ENCODE data around the gene CPS1. TPM values are rescaled to one million over a fixed set of nuclear protein-coding genes. Genes with fewer than 3 reads are reported as not detected.

The CPS1 gene
- total RNA-seq, 2 experiments from 2014 or later, result 0.41 to 0.67 TPM

GRCh38 chr2:210539578-210540416 is 16.6 kb upstream of the CPS1 start:
- ChIA-PET CTCF (no interaction called here), POLR2A (no interaction called here)
- Mint-ChIP-seq H3K9me3 (no peaks in the 10 kb centered on the region), H3K4me1 (ENCODE audit: low read depth) (no peaks in the 10 kb centered on the region), H3K36me3 (ENCODE audit: low read depth) (no peaks in the 10 kb centered on the region), H3K4me3 (no peak overlapping the region), H3K27me3 (no peaks in the 10 kb centered on the region), H3K27ac (no peak overlapping the region)
- no peak overlapping the region for H3K27ac ChIP-seq (ENCODE audit: low read depth in 1 of 2, low read length in 2 of 2)
- DNase-seq, result no peak
- no peaks in the 10 kb centered on the region for H3K27me3 ChIP-seq (ENCODE audit: control insufficient read depth in 1 of 2, insufficient read depth in 2 of 2, low read length in 2 of 2)
- no peak overlapping the region for H3K4me3 ChIP-seq (ENCODE audit: low read length)
- intact Hi-C loops (cut with DNase I, micrococcal nuclease), result no loop called here
- H3K4me1 ChIP-seq (ENCODE audit: insufficient read depth, low read length), result no peaks in the 10 kb centered on the region
- TF ChIP-seq, protein P1, sequence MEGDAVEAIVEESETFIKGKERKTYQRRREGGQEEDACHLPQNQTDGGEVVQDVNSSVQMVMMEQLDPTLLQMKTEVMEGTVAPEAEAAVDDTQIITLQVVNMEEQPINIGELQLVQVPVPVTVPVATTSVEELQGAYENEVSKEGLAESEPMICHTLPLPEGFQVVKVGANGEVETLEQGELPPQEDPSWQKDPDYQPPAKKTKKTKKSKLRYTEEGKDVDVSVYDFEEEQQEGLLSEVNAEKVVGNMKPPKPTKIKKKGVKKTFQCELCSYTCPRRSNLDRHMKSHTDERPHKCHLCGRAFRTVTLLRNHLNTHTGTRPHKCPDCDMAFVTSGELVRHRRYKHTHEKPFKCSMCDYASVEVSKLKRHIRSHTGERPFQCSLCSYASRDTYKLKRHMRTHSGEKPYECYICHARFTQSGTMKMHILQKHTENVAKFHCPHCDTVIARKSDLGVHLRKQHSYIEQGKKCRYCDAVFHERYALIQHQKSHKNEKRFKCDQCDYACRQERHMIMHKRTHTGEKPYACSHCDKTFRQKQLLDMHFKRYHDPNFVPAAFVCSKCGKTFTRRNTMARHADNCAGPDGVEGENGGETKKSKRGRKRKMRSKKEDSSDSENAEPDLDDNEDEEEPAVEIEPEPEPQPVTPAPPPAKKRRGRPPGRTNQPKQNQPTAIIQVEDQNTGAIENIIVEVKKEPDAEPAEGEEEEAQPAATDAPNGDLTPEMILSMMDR (IDR thresholded peaks at IDR 0.05), result no peak
- ATAC-seq (ENCODE audit: poor library complexity), result no peak
- H3K36me3 ChIP-seq (ENCODE audit: insufficient read depth, low read length), result no peaks in the 10 kb centered on the region
- no peaks in the 10 kb centered on the region for H3K9me3 ChIP-seq (ENCODE audit: control insufficient read depth in 1 of 2, insufficient read depth in 1 of 2, low read length in 2 of 2)

DNA sequence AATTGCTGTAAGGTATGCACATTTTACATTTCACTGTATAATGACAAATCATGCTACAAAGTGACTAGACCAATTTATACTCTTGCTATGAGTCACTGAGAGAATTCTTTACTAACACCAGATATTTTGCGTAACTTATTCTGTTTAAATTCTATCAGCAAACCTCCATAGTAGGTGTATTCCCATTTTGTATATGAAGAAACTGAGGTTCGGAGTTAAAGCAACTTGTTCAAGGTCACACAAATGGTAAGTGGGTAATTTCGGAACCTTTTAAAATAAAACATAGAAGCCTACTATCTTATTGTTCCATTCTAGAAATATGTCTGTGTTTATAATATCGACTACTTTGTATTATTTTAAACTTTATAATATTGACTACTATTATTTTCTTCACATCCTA is 15.9 kb upstream of the CPS1 start:
- ChIA-PET CTCF (no interaction called here), POLR2A (no interaction called here)
- no peak overlapping the region for H3K4me3 ChIP-seq (ENCODE audit: low read length)

DNA sequence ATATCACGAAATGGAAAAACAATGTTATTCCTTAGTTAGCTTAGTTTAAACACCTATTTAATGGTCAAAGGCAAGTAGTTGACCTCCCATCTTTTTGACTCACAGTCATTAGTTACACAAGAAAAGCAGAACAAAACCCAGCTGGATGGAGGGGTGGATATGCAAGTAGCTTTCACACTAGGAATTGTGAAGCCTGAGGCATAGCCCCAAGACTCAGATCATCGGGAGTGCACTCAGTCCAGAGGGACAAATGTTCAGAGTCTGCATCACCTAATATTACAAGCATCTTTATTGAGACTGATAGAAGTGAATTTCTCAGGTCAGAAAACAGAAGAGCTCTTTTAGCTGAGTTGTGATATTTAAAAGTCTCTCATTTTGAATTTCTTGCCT is 15.5 kb upstream of the CPS1 start:
- Histone ChIP-seq H3K27me3 (ENCODE audit: control insufficient read depth in 1 of 2, insufficient read depth in 2 of 2, low read length in 2 of 2) (no peaks in the 10 kb centered on the region), H3K36me3 (ENCODE audit: insufficient read depth, low read length) (no peaks in the 10 kb centered on the region), H3K4me3 (ENCODE audit: low read length) (no peak overlapping the region), H3K4me1 (ENCODE audit: insufficient read depth, low read length) (no peaks in the 10 kb centered on the region), H3K27ac (ENCODE audit: low read depth in 1 of 2, low read length in 2 of 2) (no peak overlapping the region), H3K9me3 (ENCODE audit: control insufficient read depth in 1 of 2, insufficient read depth in 1 of 2, low read length in 2 of 2) (no peaks in the 10 kb centered on the region)
- Mint-ChIP-seq H3K4me3 (no peak overlapping the region), H3K27ac (no peak overlapping the region), H3K9me3 (no peaks in the 10 kb centered on the region), H3K4me1 (ENCODE audit: low read depth) (no peaks in the 10 kb centered on the region), H3K27me3 (no peaks in the 10 kb centered on the region), H3K36me3 (ENCODE audit: low read depth) (no peaks in the 10 kb centered on the region)
- intact Hi-C loops (cut with DNase I, micrococcal nuclease), result no loop called here
- TF ChIP-seq, protein P1 (IDR thresholded peaks at IDR 0.05), result no peak
- ATAC-seq (ENCODE audit: poor library complexity), result no peak
- no peak for DNase-seq
- ChIA-PET POLR2A (no interaction called here), CTCF (no interaction called here)

More for the DNA sequence above, 15.9 kb upstream of the CPS1 start:
- Histone ChIP-seq H3K27me3 (ENCODE audit: control insufficient read depth in 1 of 2, insufficient read depth in 2 of 2, low read length in 2 of 2) (no peaks in the 10 kb centered on the region), H3K4me1 (ENCODE audit: insufficient read depth, low read length) (no peaks in the 10 kb centered on the region), H3K27ac (ENCODE audit: low read depth in 1 of 2, low read length in 2 of 2) (no peak overlapping the region), H3K9me3 (ENCODE audit: control insufficient read depth in 1 of 2, insufficient read depth in 1 of 2, low read length in 2 of 2) (no peaks in the 10 kb centered on the region), H3K36me3 (ENCODE audit: insufficient read depth, low read length) (no peaks in the 10 kb centered on the region)
- H3K27me3 Mint-ChIP-seq, result no peaks in the 10 kb centered on the region
- TF ChIP-seq, protein P1 (IDR thresholded peaks at IDR 0.05), result no peak
- intact Hi-C loops (cut with DNase I, micrococcal nuclease), result no loop called here
- ATAC-seq (ENCODE audit: poor library complexity) (no peak), DNase-seq (no peak)
- H3K9me3 Mint-ChIP-seq, result no peaks in the 10 kb centered on the region
- H3K27ac Mint-ChIP-seq, result no peak overlapping the region
- no peaks in the 10 kb centered on the region for H3K36me3 Mint-ChIP-seq (ENCODE audit: low read depth)
- no peak overlapping the region for H3K4me3 Mint-ChIP-seq
- H3K4me1 Mint-ChIP-seq (ENCODE audit: low read depth), result no peaks in the 10 kb centered on the region
